Activated CD8-positive, alpha-beta memory T cell treated with anti-CD3 and anti-CD28 coated beads, Interleukin-2, amount 50 U/mL, for 48 hours (primary cell): ENCODE measurements around the gene CANT1.
"Not testable (repeated sequence)": the region's sequence is repeated elsewhere in the genome, so short reads cannot be mapped to it uniquely, and the experiment has no call there.

Experiments used
- DNase-seq: peaks from one replicate; pipeline ENCODE4 v3.0.0-alpha.2; 2020

CANT1 gene

DNA sequence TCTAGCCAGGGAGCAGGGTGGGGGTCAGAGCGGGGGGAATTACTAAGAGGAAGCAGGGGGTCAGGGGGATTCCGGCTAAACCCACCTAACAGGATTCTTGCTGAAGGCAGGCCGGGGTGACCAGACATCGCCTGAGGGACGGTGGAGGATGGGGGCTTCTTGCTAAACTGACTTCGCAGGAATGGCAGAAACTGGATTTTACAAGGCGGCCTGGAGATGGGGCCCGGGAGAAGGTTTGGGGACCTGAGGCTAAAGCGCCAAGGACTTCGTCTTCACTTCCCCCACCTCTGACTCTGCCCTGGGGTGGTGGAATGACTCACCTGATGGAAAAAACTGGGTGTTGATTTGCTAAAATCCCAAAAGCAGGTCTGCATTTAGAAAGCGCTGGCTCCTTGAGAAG, 53.3 kb downstream of the CANT1 start:
- no peak for DNase-seq

DNA sequence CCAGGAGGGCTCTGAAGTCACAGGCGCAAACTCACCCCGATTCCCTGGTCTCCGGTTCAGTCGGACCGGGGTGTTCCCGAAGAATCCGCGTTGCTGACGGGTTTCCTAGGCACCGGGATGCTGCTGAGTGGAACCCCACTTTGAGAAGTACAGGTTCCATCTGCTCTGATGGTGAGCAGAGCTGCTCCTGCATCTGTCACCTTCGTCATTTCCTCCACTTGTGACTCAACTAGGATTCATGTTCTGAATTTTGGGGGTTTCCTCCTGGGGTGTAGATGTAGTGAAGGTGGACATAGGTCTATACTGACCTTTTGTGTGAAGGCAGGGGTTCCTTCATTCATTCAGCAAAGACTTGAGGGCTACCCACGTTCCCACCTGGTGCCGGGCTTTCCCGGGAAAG, 54.9 kb downstream of the CANT1 start:
- no peak for DNase-seq

DNA sequence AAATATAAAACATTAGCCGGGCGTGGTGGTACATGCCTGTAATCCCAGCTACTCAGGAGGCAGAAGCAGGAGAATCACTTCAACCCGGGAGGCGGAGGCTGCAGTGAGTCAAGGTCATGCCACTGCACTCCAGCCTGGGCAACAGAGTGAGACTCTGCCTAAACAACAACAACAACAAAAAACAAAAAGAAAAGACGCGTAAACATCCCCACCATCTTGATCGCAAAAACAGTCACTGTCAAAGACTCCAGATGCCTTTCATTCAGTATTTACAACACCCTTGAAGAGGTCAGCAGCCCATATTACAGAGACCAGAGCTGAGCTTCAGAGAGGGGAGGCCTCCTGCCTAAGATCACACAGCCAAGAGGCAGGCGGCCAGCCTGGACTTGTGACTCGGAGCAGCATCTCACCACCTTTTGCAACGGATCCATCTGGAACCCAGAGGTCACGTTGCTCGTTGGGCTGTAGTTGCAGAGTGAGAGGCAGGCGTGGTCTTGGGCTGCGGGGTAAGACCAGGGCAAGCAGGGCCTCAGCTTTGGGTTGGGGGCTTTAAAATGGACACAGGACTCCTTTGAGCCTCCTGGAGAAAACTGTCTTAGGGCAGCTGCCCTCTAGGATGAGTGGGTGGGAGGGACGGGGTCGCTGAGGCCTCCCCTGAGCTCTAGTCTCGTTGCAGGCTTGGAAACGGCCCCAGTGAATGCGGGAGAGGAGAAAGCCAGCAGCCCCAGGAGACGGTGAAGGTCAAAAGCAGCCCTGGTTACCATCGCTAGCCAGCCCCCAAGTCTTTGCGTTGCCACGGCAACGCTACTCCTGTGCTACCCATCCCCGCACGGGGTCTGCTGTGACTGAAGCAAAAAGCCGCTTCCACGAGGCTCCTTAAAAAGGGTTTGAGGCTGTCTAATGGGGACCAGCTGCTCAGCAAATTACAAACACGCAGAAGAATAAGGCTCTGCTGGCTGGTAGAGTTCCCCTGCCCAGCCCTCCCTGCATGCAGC, 55.9 kb downstream of the CANT1 start:
- DNase-seq, result no peak

DNA sequence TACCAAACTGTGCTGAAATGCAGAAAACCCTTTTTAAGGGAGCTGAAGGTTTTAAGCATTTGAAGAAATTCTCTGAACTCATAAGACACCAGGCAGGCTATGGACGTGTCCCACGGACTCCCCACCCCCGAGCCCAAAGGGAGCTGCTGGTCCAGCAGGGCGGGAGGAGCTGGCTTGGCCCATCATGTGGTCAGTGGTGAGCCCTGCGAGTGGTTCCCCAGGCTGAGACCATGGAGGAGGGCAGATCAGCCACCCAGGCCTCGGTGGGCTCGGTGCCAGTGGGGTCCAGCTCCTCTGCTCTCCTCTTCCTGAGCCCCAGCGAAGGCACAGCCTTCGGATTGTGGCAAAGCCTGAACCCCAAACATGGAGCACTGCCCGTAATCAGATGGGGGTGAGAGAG, 56.9 kb downstream of the CANT1 start:
- DNase-seq, result no peak

DNA sequence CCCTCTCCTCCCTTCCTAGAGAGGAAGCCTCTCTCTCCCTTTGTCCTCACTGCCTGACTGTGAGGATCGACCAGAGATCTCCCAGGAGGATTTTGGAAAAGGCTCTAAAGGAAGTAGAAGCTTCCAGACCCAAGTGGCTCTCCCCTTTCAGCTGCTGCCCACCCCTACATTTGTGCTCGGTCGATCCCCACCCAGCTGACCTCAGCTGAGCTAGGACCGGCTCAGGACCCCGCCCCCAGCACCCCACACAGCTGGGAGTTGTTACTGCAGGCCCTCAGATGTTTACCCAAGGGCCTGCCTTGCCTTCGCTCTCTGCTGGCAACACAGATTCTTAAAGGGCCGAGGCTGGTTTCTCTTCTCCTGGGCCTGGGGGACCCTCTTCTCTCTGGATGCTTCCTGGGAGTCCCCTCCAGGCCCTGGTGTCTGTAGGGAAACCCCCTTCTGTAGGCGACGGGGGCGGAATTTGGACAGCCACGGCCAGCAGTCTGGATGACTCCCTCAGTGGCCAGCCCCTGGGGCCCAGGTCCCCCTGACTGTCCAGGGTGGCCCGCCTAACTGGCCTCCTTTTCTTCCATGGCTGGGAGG, 57.5 kb downstream of the CANT1 start:
- DNase-seq, result no peak

DNA sequence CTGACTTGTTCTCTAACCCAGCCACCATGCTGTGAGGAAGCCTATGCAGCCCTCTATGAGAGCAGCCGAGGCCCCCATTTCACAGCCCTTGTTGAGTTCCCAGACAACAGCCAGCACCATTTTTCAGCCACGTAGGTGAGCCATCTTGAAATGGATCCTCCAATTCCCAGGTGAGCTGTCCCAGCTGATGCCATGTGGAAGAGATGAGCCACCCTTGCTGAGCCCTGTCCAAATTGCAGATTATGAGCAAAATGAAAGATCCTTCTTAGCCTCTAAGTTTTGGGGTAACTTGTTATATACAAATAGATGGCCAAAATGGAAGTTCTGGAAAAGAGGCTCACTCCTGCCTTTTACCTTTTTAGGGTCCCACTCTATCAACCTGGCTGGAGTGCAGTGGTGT, 58.7 kb downstream of the CANT1 start:
- DNase-seq, result no peak

DNA sequence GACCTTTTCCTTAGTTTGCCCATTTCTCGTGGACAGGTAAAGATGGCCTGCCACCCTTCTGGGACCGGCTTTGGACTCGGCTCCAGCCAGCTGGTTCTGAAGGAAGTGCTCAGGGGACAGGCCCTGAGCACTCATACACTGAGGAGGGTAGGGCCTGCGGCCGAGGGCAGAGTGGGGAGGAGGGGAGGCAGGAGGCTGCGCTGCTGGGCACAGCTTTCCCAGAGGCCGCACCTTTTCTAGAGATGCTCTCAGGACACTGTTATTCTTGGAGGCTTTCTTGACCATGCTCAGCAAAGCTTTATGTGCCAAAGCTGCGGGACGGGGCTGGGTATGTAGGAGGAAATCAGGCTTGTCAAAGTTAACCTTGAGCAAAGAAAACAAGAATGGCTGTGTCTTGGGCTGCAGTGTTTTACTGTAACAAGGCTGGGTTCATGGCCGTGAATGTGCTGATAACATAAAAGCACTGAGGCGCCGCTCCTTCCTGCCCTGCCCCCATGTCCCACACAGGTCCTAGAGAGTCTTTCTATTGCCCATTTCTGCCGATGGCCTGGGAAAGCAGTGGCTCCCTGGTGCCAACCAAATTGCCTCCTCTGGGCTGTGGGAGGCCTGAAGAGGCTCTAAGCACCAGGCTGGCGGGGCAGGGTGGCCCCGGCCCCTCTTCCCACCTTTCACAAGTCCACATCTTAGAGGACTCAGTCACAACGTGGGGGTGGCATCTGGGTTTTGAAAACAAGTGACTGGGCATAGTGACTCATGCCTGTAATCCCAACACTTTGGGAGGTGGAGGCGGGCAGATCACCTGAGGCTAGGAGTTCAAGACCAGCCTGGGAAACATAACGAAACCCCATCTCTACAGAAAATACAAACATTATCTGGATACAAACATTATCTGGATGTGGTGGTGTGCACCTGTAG, 62.1 kb downstream of the CANT1 start:
- no peak for DNase-seq

DNA sequence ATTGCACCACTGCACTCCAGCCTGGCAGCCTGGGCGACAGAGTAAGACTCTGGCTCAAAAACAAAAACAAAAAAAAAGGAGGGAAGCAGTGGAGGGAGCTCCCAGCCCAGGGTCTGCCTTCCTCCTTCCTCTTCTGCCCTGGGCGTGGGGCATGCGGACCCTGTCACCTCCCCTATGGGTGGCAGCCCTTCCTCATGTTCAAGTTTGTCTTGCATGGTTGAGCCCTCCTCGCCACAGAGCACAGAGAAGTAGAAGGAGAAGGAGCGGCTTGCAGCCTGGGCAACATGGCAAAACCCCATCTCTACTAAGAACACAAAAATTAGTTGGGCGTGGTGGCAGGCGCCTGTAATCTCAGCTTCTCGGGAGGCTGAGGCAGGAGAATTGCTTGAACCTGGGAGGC, 62.9 kb downstream of the CANT1 start:
- DNase-seq, result no peak

DNA sequence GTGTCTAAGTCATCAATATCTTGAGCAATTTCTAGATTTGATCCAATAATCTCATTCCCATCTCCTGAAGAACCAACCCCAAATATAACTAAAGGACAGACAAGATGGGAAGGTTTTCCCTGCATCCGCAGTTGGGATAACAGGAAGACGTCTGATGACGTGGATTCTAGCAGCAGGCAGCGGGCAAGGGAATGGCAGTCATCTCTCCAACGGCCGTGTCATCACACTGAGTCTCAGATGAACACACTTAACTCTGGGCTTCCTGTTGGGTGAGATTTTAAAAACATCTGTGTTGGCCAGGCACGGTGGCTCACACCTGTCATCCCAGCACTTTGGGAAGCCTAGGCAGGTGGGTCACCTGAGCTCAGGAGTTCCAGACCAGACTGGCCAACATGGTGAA, 63.4 kb downstream of the CANT1 start:
- no peak for DNase-seq

DNA sequence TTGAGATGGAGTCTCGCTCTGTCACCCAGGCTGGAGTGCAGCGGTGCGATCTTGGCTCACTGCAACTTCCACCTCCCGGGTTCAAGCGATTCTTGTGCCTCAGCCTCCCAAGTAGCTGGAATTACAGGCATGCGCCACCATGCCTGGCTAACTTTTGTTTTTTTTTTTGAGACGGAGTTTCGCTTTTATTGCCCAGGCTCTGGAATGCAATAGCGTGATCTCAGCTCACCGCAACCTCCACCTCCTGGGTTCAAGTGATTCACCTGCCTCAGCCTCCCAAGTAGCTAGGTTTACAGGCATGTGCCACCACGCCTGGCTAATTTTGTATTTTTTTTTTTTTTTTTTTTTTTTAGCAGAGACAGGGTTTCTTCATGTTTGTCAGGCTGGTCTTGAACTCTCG, 64.1 kb downstream of the CANT1 start:
- not testable (repeated sequence) for DNase-seq

DNA sequence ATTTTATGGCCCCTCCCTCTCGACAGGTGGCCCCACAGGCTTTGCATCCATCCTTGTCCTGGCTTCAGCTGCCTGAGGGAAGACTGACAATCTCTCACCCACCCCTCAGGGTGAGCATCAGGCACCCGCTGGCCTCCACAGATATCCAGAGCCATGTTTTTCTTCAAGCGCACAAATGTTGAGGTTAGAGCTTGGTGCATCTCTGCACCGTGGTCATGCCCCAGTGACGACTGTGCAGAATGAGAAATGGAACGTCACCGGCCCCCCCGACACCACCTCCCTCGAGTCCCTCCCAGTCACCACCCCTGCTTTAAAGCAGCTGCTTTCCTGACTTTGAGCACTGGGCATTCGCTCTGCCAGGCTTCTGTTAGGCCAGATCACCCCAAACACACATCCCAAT, 64.6 kb downstream of the CANT1 start:
- no peak for DNase-seq

DNA sequence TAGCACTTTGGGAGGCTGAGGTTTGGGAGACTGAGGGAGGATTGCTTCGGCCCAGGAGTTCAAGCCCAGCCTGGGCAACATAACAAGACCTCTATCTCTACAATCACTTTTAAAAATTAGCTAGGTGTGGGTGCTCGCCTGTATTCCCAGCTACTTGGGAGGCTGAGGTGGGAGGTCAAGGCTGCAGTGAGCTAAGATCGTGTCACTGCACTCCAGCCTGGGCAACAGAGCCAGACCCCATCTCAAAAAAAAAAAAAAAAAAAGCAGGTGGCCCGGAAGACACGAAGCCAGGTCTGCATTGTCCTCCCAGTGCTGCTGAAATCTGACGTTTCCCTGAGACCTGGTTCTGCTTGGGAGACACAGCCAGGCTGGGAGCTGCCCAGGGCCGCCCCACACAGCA, 65.5 kb downstream of the CANT1 start:
- DNase-seq, result no peak
